HG03558 (cell line): ENCODE measurements around the gene RAB43.

Source experiments
- ATAC-seq: cut with Tn5 transposase; IDR thresholded peaks from one replicate; pipeline ENCODE4 v1.9.1; 2021; ENCODE audit warnings: moderate number of reproducible peaks; ENCODE audit not compliant: unreplicated experiment; ENCODE audit errors: extremely low read depth

The RAB43 gene

GRCh38 chr3:129063841-129064482 lies 57.6 kb downstream of the RAB43 start:
- ATAC-seq, result no peak

- ATAC-seq, result no peak
Observed at GRCh38 chr3:129063091-129063640, 58.4 kb downstream of the RAB43 start.

GRCh38 chr3:129061888-129062834 lies 59.4 kb downstream of the RAB43 start:
- no peak for ATAC-seq

- no peak for ATAC-seq
Observed at GRCh38 chr3:129061023-129061887, 60.3 kb downstream of the RAB43 start.

GRCh38 chr3:129060276-129061022 lies 61.2 kb downstream of the RAB43 start, which contains the start of gene GP9:
TSS of gene GP9 (plus strand) at chr3:129060779. CDS start at chr3:129061740, 961 bp downstream.
- ATAC-seq, result no peak

GRCh38 chr3:129059311-129059958 lies 62.2 kb downstream of the RAB43 start:
- no peak for ATAC-seq

- ATAC-seq, result no peak
Observed at GRCh38 chr3:129058441-129059200, 63.0 kb downstream of the RAB43 start.

GRCh38 chr3:129057249-129057648 lies 64.4 kb downstream of the RAB43 start:
- no peak for ATAC-seq

- ATAC-seq, result no peak
Observed at GRCh38 chr3:129056451-129057173, 65.0 kb downstream of the RAB43 start.

GRCh38 chr3:129054605-129055104 lies 66.9 kb downstream of the RAB43 start:
- ATAC-seq, result no peak

GRCh38 chr3:129052675-129053074 lies 68.9 kb downstream of the RAB43 start:
- ATAC-seq, result no peak

- no peak for ATAC-seq
Observed at GRCh38 chr3:129051871-129052340, 69.7 kb downstream of the RAB43 start.

GRCh38 chr3:129050556-129051295 lies 70.9 kb downstream of the RAB43 start:
- no peak for ATAC-seq

- ATAC-seq, result no peak
Observed at GRCh38 chr3:129047553-129047839, 74.1 kb downstream of the RAB43 start.

GRCh38 chr3:129046732-129047552 lies 74.7 kb downstream of the RAB43 start:
- ATAC-seq, result no peak
